Measurements from ENCODE around the gene LRRC75B. TPM values are rescaled to one million over a fixed set of nuclear protein-coding genes. Genes with fewer than 3 reads are reported as not detected.

Gene LRRC75B
- total RNA-seq (2021; fragmentation: NEBNext Ultra II Directional; extraction: Animal tissue kit (Norgen Biotek cat#: 25700)) (10.9 and 12.2 TPM in 2 replicates), polyA plus RNA-seq (2011; rRNA removed) (26.6 and 39.0 TPM in 2 replicates), polyA minus RNA-seq (2011; rRNA and poly(A)+ RNA removed) (8.1 and 8.4 TPM in 2 replicates)
- polyA plus RNA-seq (2011; cell fraction: cytosol; rRNA removed), result 29.2 TPM
- polyA plus RNA-seq (2011; cell fraction: nucleus; rRNA removed), result 132 TPM
- polyA plus RNA-seq (2012, experiment 1 of 2), result 7.7 to 16.2 TPM (median 15.1 TPM) in 4 replicates
- 8.9 TPM for polyA plus RNA-seq (2012, experiment 2 of 2)
- polyA plus RNA-seq (2013, experiment 1 of 2), result 9.3 TPM
- 7.8 TPM for polyA plus RNA-seq (2013, experiment 2 of 2)
- 8.7 TPM for polyA minus RNA-seq (2011; cell fraction: cytosol; rRNA and poly(A)+ RNA removed)
- 19.6 TPM for polyA minus RNA-seq (2011; cell fraction: nucleus; rRNA and poly(A)+ RNA removed)
- long read RNA-seq, experiment 1, partial matches to known transcripts, result 0 of 4 reads
- long read RNA-seq, experiment 1, other reads (novel, unspliced or antisense), result 2 of 4 reads
- long read RNA-seq, experiment 2, result 0 reads

GRCh38 chr22:24592851-24593558 lies at the start of gene LRRC75B:
LRRC75B (minus strand) TSS chr22:24593073; CDS start chr22:24593039, 34 bp downstream.
- H4K20me1 ChIP-seq (replicated peaks in 1 of 2; ENCODE audit: control insufficient read depth in 1 of 2, insufficient read depth in 2 of 2, low read length in 2 of 2), result no peaks in the 10 kb centered on the region
- H2AK5ac ChIP-seq (ENCODE audit: low read depth, low read length), result peak within 1 kb of the TSS; percentile 48; the same call in 1 of the 2 replicates
- 0 out of 2 replicates have a peak within 1 kb of the TSS, but pooled peaks have one; percentile 65 for H2AFZ ChIP-seq (ENCODE audit: low read length)
- H3K9me3 ChIP-seq (ENCODE audit: insufficient read depth in 2 of 2, low read depth in 1 of 2, low read length in 1 of 2), result no peaks in the 10 kb centered on the region
- H4K8ac ChIP-seq (ENCODE audit: extremely low read depth, insufficient read depth, low read length), result peak within 1 kb of the TSS; percentile 76
- peak within 1 kb of the TSS; percentile 57 to 95 for H3K4me2 ChIP-seq (ENCODE audit: insufficient read depth in 1 of 2, low read depth in 2 of 2, low read length in 2 of 2)
- no peak within 1 kb of the TSS for H3K14ac ChIP-seq (ENCODE audit: insufficient read length)
- H3K18ac ChIP-seq (ENCODE audit: extremely low read depth, low read length), result peak within 1 kb of the TSS; percentile 32
- peak within 1 kb of the TSS; percentile 38 to 80 (median 64); a peak in 5 of 7 replicates for H3K9ac ChIP-seq (replicated peaks in 1 of 4; ENCODE audit: extremely low read depth in 1 of 4, low read depth in 3 of 4, low read length in 3 of 4)
- H2BK12ac ChIP-seq (ENCODE audit: low read depth, low read length), result peak within 1 kb of the TSS; percentile 92; the same call in 1 of the 2 replicates
- no peak within 1 kb of the TSS for H2BK20ac ChIP-seq (ENCODE audit: low read length)
- peak within 1 kb of the TSS; percentile 41 to 87 (median 60) for H3K4me3 ChIP-seq (ENCODE audit: extremely low read depth in 1 of 4, insufficient read depth in 2 of 4, low read depth in 3 of 4, low read length in 4 of 4)
- H3K27me3 ChIP-seq (replicated peaks in 1 of 4; ENCODE audit: control insufficient read depth in 3 of 4, extremely low read depth in 1 of 4, insufficient read depth in 3 of 4, low read length in 3 of 4), result no peaks in the 10 kb centered on the region
- WGBS, 2 experiments (ENCODE audit: extremely low coverage in 1 of 2, insufficient coverage in 1 of 2, insufficient read length in 1 of 2, insufficient replicate concordance in 2 of 2, low coverage in 1 of 2, low lambda C conversion rate in 2 of 2, missing lambda C conversion rate in 1 of 2), result 11% methylated on average over 51 of the region's 72 CpGs; no CpG with 5 or more reads in 1 of the 2 experiments
- DNase-seq (ENCODE audit: low read depth in 1 of 2, low spot score in 2 of 2) (peak; percentile 46 to 91), FAIRE-seq (no peak)
- no peak within 1 kb of the TSS for H2BK120ac ChIP-seq (replicated peaks; ENCODE audit: low read depth, low read length)
- peak within 1 kb of the TSS; percentile 69; the same call in 1 of the 2 replicates for H2BK5ac ChIP-seq (ENCODE audit: low read depth, low read length)
- peak within 1 kb of the TSS; percentile 95 for H4K91ac ChIP-seq (replicated peaks; ENCODE audit: insufficient read length, low read length)
- H3K36me3 ChIP-seq (ENCODE audit: control insufficient read depth in 2 of 4, insufficient read depth in 4 of 4, low read length in 3 of 4), result no peaks in the 10 kb centered on the region
- H4K5ac ChIP-seq (ENCODE audit: insufficient read length, low read depth, low read length), result peak within 1 kb of the TSS; percentile 77
- no peaks in the 10 kb centered on the region; the same call in 1 of the 2 replicates for H3K79me1 ChIP-seq (ENCODE audit: low read depth, low read length)
- H3K23me2 ChIP-seq (ENCODE audit: low read depth, low read length), result peaks cover 2% of the 10 kb centered on the region; the same call in 1 of the 2 replicates
- H3K27ac ChIP-seq (ENCODE audit: low read depth, low read length), result no peak within 1 kb of the TSS; the same call in 1 of the 2 replicates
- 0 out of 2 replicates have a peak within 1 kb of the TSS, but pooled peaks have one; percentile 81 for H2BK15ac ChIP-seq (ENCODE audit: low read length)
- peak within 1 kb of the TSS; percentile 97 for H3K4ac ChIP-seq (replicated peaks; ENCODE audit: insufficient read length, low read depth, low read length)
- H3K56ac ChIP-seq (replicated peaks; ENCODE audit: insufficient read length, low read depth, low read length), result peak within 1 kb of the TSS; percentile 56
- peaks cover 0 to 25% (median 10%) of the 10 kb centered on the region in 4 experiments; a peak in 6 of 7 replicates for H3K4me1 ChIP-seq (replicated peaks in 1 of 4; ENCODE audit: control insufficient read depth in 3 of 4, insufficient read depth in 4 of 4, low read length in 3 of 4)
- H3K79me2 ChIP-seq (ENCODE audit: control insufficient read depth in 1 of 2, insufficient read depth in 2 of 2, low read length in 2 of 2), result no peaks in the 10 kb centered on the region
- no peak within 1 kb of the TSS for H3K23ac ChIP-seq (ENCODE audit: insufficient read length)
- ChIA-PET CTCF (ENCODE audit: partially characterized antibody) (interaction anchor here (1.1 kb wide), 1 partner anchor 11 kb away, joined by 3 read pairs; no protein-coding TSS in a partner anchor), POLR2A (ENCODE audit: partially characterized antibody) (interaction anchor here (0.6 to 4.4 kb wide), 10 partner anchors 10 to 302 kb away, joined by 3 to 38 read pairs (median 4); partner anchors contain the start of gene GUCD1)
- no peak for TF ChIP-seq CBX8 (IDR thresholded peaks at IDR 0.05; ENCODE audit: borderline replicate concordance, low read depth, low read length)
- no peak for TF ChIP-seq SAP30 (IDR thresholded peaks at IDR 0.05; ENCODE audit: insufficient read depth, insufficient replicate concordance, low read length)
- peak; percentile 50 for TF ChIP-seq TAF7 (optimal IDR thresholded peaks at IDR 0.05; ENCODE audit: borderline replicate concordance, low read depth, low read length)
- TF ChIP-seq POLR2A (IDR thresholded peaks at IDR 0.05; ENCODE audit: control extremely low read depth in 1 of 2, low read depth in 2 of 2, low read length in 2 of 2), result peak in 1 of 2 experiments; percentile 65; a peak in 2 of 3 replicates
- TF ChIP-seq ZNF274 (IDR thresholded peaks at IDR 0.05; ENCODE audit: borderline replicate concordance, extremely low read depth, low read length), result no peak
- no peak for TF ChIP-seq POU5F1 (IDR thresholded peaks at IDR 0.05; ENCODE audit: low read depth, low read length)
